ENCODE results near the gene UBXN10. TPM values are rescaled to one million over a fixed set of nuclear protein-coding genes. Genes with fewer than 3 reads are reported as not detected.

UBXN10 gene
- total and polyA plus RNA-seq, 2 of the 8 experiments (the other 6 are each of a cell fraction or from before 2014, with no cell fraction given), result 0.43 to 0.68 TPM

DNA sequence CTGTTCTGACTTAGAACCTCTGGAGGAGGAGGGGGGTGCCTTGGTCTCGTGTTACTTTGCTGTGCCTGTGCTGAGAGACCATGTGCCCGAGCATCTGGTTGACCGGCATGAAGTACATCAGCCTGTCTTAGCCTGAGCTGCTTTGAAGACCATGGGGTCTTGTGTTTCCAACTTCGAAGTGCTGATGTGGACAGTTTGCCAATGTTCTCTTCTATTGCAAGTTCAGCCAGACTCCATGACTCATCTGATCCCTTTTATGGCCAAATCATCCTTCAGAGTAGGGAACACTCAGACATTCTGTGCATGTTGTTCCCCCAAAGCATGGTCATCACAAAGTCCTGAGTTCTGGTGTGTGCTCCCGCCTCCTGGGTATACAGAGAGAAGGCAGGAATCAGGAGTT is 6.5 kb downstream of the UBXN10 start (continued):
- TF ChIP-seq CHD7 (IDR thresholded peaks at IDR 0.05; ENCODE audit: insufficient replicate concordance, low read length) (no peak), EGR1 (IDR thresholded peaks at IDR 0.05; ENCODE audit: borderline replicate concordance, low read depth, low read length) (no peak), CREB1 (IDR thresholded peaks at IDR 0.05) (no peak), EZH2 (IDR thresholded peaks at IDR 0.05; ENCODE audit: low read depth, low read length, severe bottlenecking) (no peak), RFX5 (IDR thresholded peaks at IDR 0.05; ENCODE audit: borderline replicate concordance, low read depth, low read length) (no peak), SP1 (IDR thresholded peaks at IDR 0.05; ENCODE audit: low read depth, low read length) (no peak)
- TF ChIP-seq, protein P1, sequence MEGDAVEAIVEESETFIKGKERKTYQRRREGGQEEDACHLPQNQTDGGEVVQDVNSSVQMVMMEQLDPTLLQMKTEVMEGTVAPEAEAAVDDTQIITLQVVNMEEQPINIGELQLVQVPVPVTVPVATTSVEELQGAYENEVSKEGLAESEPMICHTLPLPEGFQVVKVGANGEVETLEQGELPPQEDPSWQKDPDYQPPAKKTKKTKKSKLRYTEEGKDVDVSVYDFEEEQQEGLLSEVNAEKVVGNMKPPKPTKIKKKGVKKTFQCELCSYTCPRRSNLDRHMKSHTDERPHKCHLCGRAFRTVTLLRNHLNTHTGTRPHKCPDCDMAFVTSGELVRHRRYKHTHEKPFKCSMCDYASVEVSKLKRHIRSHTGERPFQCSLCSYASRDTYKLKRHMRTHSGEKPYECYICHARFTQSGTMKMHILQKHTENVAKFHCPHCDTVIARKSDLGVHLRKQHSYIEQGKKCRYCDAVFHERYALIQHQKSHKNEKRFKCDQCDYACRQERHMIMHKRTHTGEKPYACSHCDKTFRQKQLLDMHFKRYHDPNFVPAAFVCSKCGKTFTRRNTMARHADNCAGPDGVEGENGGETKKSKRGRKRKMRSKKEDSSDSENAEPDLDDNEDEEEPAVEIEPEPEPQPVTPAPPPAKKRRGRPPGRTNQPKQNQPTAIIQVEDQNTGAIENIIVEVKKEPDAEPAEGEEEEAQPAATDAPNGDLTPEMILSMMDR (IDR thresholded peaks at IDR 0.05; ENCODE audit: control extremely low read depth in 1 of 3, insufficient read depth in 1 of 3, low read depth in 1 of 3, low read length in 3 of 3), result no peak
